OCI-LY7 (cell line): ENCODE measurements around the gene BCAR3. TPM values are rescaled to one million over a fixed set of nuclear protein-coding genes. Genes with fewer than 3 reads are reported as not detected.
A peak's percentile ranks its signal among the peaks of the same experiment; 100 is the strongest.

ENCODE experiments used
- Bru-seq: library from RNA; stranded (reverse); fragments of 400-500 nt; gene quantifications from one replicate; lab custom pipeline; 2021; lab: Mats Ljungman, UMichigan
- BruChase-seq, 2 experiments: library from RNA; stranded (reverse); fragments of 400-500 nt; gene quantifications; one replicate each; lab custom pipeline; 2021; lab: Mats Ljungman, UMichigan
- BruUV-seq: library from RNA; stranded (reverse); fragments of 400-500 nt; replicated peaks from 2 replicates; lab custom pipeline; 2021; lab: Mats Ljungman, UMichigan
- CTCF ChIA-PET: fragments of 300-600 bp; sonication (Branson Sonifier 250); formaldehyde crosslinking; loops from one replicate; lab custom pipeline; 2022; ENCODE audit warnings: antibody characterized with exemption; ENCODE audit not compliant: unreplicated experiment; lab: Charles Lee
- POLR2A ChIA-PET: fragments of 300-600 bp; sonication (Branson Sonifier 250); formaldehyde crosslinking; loops from one replicate; lab custom pipeline; 2022; ENCODE audit warnings: antibody characterized with exemption; lab: Charles Lee
- DNase-seq: peaks from one replicate; pipeline ENCODE4 v3.0.0-alpha.2; 2015; ENCODE audit warnings: low spot score
- H2AFZ ChIP-seq: fragments of 200-600 bp; sonication (generic), shearing (Covaris generic); 2 replicates; pipeline ENCODE4 v1.6.1; 2014; ENCODE audit warnings: mild to moderate bottlenecking, antibody characterized with exemption, low read length, moderate library complexity
- H3K27ac ChIP-seq: fragments of 200-600 bp; sonication (generic); 2 replicates; pipeline ENCODE4 v1.5.1; 2014; ENCODE audit warnings: mixed run types, low read depth, mild to moderate bottlenecking, moderate library complexity, low read length, inconsistent platforms; ENCODE audit not compliant: poor library complexity, severe bottlenecking
- H3K36me3 ChIP-seq: fragments of 200-600 bp; sonication (generic); 2 replicates; pipeline ENCODE4 v1.6.1; 2014; ENCODE audit warnings: mild to moderate bottlenecking, antibody characterized with exemption, low read length, moderate library complexity, mixed read lengths; ENCODE audit not compliant: insufficient read depth
- H3K4me1 ChIP-seq: fragments of 200-600 bp; sonication (generic); 2 replicates; pipeline ENCODE4 v1.5.1; 2014; ENCODE audit warnings: mild to moderate bottlenecking, low read length; ENCODE audit not compliant: insufficient read depth, poor library complexity, severe bottlenecking
- H3K4me2 ChIP-seq: fragments of 200-600 bp; sonication (generic); 2 replicates; pipeline ENCODE4 v1.6.1; 2014; ENCODE audit warnings: mild to moderate bottlenecking, low read length
- H3K4me3 ChIP-seq: fragments of 200-600 bp; sonication (generic); 2 replicates; pipeline ENCODE4 v1.5.1; 2014; ENCODE audit warnings: mild to moderate bottlenecking, low read depth, low read length; ENCODE audit not compliant: poor library complexity, severe bottlenecking
- H3K79me2 ChIP-seq: fragments of 200-600 bp; sonication (generic); 2 replicates; pipeline ENCODE4 v1.6.1; 2016; ENCODE audit warnings: low read depth, mild to moderate bottlenecking, low read length, moderate library complexity, mixed read lengths; ENCODE audit not compliant: insufficient read depth
- H3K9me2 ChIP-seq: fragments of 200-600 bp; sonication (generic); 2 replicates; pipeline ENCODE4 v1.6.1; 2016; ENCODE audit warnings: mild to moderate bottlenecking, low read length, mixed read lengths; ENCODE audit not compliant: insufficient read depth
- H3K9me3 ChIP-seq: fragments of 200-600 bp; sonication (generic); 2 replicates; pipeline ENCODE4 v1.6.1; 2014; ENCODE audit warnings: mild to moderate bottlenecking, mixed run types, low read length, mixed read lengths
- H4K20me1 ChIP-seq: fragments of 200-600 bp; sonication (generic); 2 replicates; pipeline ENCODE4 v1.6.1; 2014; ENCODE audit warnings: mild to moderate bottlenecking, antibody characterized with exemption, low read length, moderate library complexity, mixed read lengths; ENCODE audit not compliant: insufficient read depth
- CTCF ChIP-seq: fragments of 200-600 bp; sonication (generic); conservative IDR thresholded peaks from 2 replicates; pipeline ENCODE4 v1.5.1; 2014; ENCODE audit warnings: mild to moderate bottlenecking, antibody characterized with exemption, low read length, moderate library complexity, mixed read lengths
- EZH2phosphoT487 ChIP-seq: fragments of 200-600 bp; sonication (generic); IDR thresholded peaks from 2 replicates; pipeline ENCODE4 v1.6.1; 2018; ENCODE audit warnings: low read depth, borderline replicate concordance, mild to moderate bottlenecking, mixed run types, antibody characterized with exemption, low read length, moderate library complexity, mixed read lengths
- intact Hi-C: fragments of 100-400 bp; cut with micrococcal nuclease; formaldehyde crosslinking; loops from one replicate; pipeline ENCODE4 v1.10.0; 2022; ENCODE audit not compliant: unreplicated experiment
- long read RNA-seq: library from polyadenylated mRNA; stranded (forward); transcript quantifications from one replicate; pipeline ENCODE4 v2.0.0, GENCODE V29; 2022
- total RNA-seq, 2 experiments: library from RNA; depleted of rRNA in 1 of 2; stranded (reverse); fragments of >200 nt in 1 of 2; shearing (Covaris generic) in 1 of 2; gene quantifications; 2 replicates each; pipeline ENCODE4 v1.2.3, GENCODE V29; 2014 to 2022

The BCAR3 gene
- total RNA-seq (2014; rRNA removed; shearing (Covaris generic)) (12.0 and 16.3 TPM in 2 replicates), total RNA-seq (2022) (18.8 and 24.2 TPM in 2 replicates), Bru-seq, nascent RNA (percentile 70 among the genes with signal in this experiment), BruChase-seq, experiment 1, labeled RNA remaining after a 6-hour chase (percentile 63 among the genes with signal in this experiment), BruChase-seq, experiment 2, labeled RNA remaining after a 2-hour chase (percentile 56 among the genes with signal in this experiment)
- long read RNA-seq, transcript BCAR3-201 (12 exons, 3,171 nt): major isoform, 28 of 52 reads
- long read RNA-seq, partial matches to known transcripts: 7 of 52 reads
- long read RNA-seq, other reads (novel, unspliced or antisense): 14 of 52 reads

GRCh38 chr1:93681101-93681988 lies at the start of gene BCAR3:
TSS of gene BCAR3 (minus strand) at chr1:93681837. CDS start at chr1:93674930, 6,907 bp downstream.
- peaks cover 61% of the 10 kb centered on the region for H3K4me1 ChIP-seq
- intact Hi-C loops: loop anchor here (1.0 to 5.0 kb wide), 6 partner anchors 21 to 165 kb away; no protein-coding TSS in a partner anchor
- no TSS peak for BruUV-seq
- H4K20me1 ChIP-seq: no peaks in the 10 kb centered on the region
- H3K27ac ChIP-seq: peak within 1 kb of the TSS; percentile 64
- ChIA-PET POLR2A (interaction anchor here (0.7 to 17.2 kb wide), 7 partner anchors 8 to 131 kb away, joined by 3 to 497 read pairs (median 6); no protein-coding TSS in a partner anchor), CTCF (interaction anchor here (0.6 to 1.8 kb wide), 4 partner anchors 12 to 84 kb away, joined by 3 to 7 read pairs (median 4); no protein-coding TSS in a partner anchor)
- H2AFZ ChIP-seq: peak within 1 kb of the TSS; percentile 78
- no peaks in the 10 kb centered on the region for H3K9me2 ChIP-seq
- H3K79me2 ChIP-seq: peaks cover 35% of the 10 kb centered on the region
- peaks cover 23% of the 10 kb centered on the region; the same call in 1 of the 2 replicates for H3K36me3 ChIP-seq
- DNase-seq: peak; percentile 85
- TF ChIP-seq EZH2phosphoT487 (no peak), CTCF (peak; percentile 52)
- H3K9me3 ChIP-seq: no peaks in the 10 kb centered on the region
- peak within 1 kb of the TSS; percentile 82 for H3K4me3 ChIP-seq
- H3K4me2 ChIP-seq: peak within 1 kb of the TSS; percentile 73

GRCh38 chr1:93730621-93731020 lies 49.0 kb upstream of the BCAR3 start:
- intact Hi-C loops: no loop called here
- BruUV-seq: no TSS peak
- Histone ChIP-seq H3K36me3 (no peaks in the 10 kb centered on the region), H4K20me1 (no peaks in the 10 kb centered on the region), H3K9me2 (no peaks in the 10 kb centered on the region), H3K27ac (no peak overlapping the region), H3K4me1 (peaks cover 47% of the 10 kb centered on the region), H3K4me2 (no peak overlapping the region), H2AFZ (no peak overlapping the region; the same call in 1 of the 2 replicates), H3K79me2 (no peaks in the 10 kb centered on the region), H3K9me3 (no peaks in the 10 kb centered on the region), H3K4me3 (no peak overlapping the region)
- DNase-seq: no peak
- no peak for TF ChIP-seq CTCF
- no peak for TF ChIP-seq EZH2phosphoT487
- CTCF ChIA-PET: interaction anchor here (2.1 kb wide), 1 partner anchor 15 kb away, joined by 4 read pairs; no protein-coding TSS in a partner anchor
- POLR2A ChIA-PET: interaction anchor here (0.6 to 1.3 kb wide), 4 partner anchors 19 to 155 kb away, joined by 3 to 5 read pairs (median 4); no protein-coding TSS in a partner anchor
